Measurements from ENCODE around the gene IGF1R. TPM values are rescaled to one million over a fixed set of nuclear protein-coding genes. Genes with fewer than 3 reads are reported as not detected.
A peak's percentile ranks its signal among the peaks of the same experiment; 100 is the strongest.

Gene IGF1R
- total RNA-seq, 1 donor from 2014 or later: 47.7 TPM

GRCh38 chr15:98843844-98844243 lies 195.5 kb downstream of the IGF1R start:
- no peak for TF ChIP-seq CTCF (IDR thresholded peaks at IDR 0.05)
- H3K36me3 ChIP-seq: no peaks in the 10 kb centered on the region
- intact Hi-C loops (cut with DNase I): no loop called here
- no peak overlapping the region for H3K4me3 ChIP-seq
- H3K27me3 ChIP-seq (ENCODE audit: low read depth): no peaks in the 10 kb centered on the region
- H3K4me1 ChIP-seq: peaks cover 22% of the 10 kb centered on the region
- DNase-seq (no peak), ATAC-seq (no peak)
- no peaks in the 10 kb centered on the region for H3K9me3 ChIP-seq
- H3K27ac ChIP-seq: no peak overlapping the region

GRCh38 chr15:98844261-98844660 lies 195.9 kb downstream of the IGF1R start:
- intact Hi-C loops (cut with DNase I): no loop called here
- no peaks in the 10 kb centered on the region for H3K27me3 ChIP-seq (ENCODE audit: low read depth)
- no peaks in the 10 kb centered on the region for H3K9me3 ChIP-seq

GRCh38 chr15:98845138-98845884 lies 197.0 kb downstream of the IGF1R start:
- Histone ChIP-seq H3K27ac (no peak overlapping the region), H3K4me1 (peaks cover 29% of the 10 kb centered on the region), H3K27me3 (ENCODE audit: low read depth) (no peaks in the 10 kb centered on the region), H3K4me3 (no peak overlapping the region), H3K9me3 (no peaks in the 10 kb centered on the region), H3K36me3 (no peaks in the 10 kb centered on the region)
- no peak for DNase-seq
- no peak for ATAC-seq
- no peak for TF ChIP-seq CTCF (IDR thresholded peaks at IDR 0.05)
- intact Hi-C loops (cut with DNase I): no loop called here

More at GRCh38 chr15:98844261-98844660, 195.9 kb downstream of the IGF1R start:
- peaks cover 22% of the 10 kb centered on the region for H3K4me1 ChIP-seq
- ATAC-seq: no peak
- no peak overlapping the region for H3K27ac ChIP-seq
- H3K4me3 ChIP-seq: no peak overlapping the region
- H3K36me3 ChIP-seq: no peaks in the 10 kb centered on the region
- no peak for TF ChIP-seq CTCF (IDR thresholded peaks at IDR 0.05)
- no peak for DNase-seq

GRCh38 chr15:98850961-98851572 lies 202.7 kb downstream of the IGF1R start:
- peaks cover 53% of the 10 kb centered on the region for H3K4me1 ChIP-seq
- DNase-seq (peak; percentile 84), ATAC-seq (peak; percentile 75 to 79)
- peak; percentile 79 for TF ChIP-seq CTCF (IDR thresholded peaks at IDR 0.05)
- no peaks in the 10 kb centered on the region for H3K36me3 ChIP-seq
- peak overlapping the region; percentile 9 for H3K4me3 ChIP-seq
- H3K9me3 ChIP-seq: no peaks in the 10 kb centered on the region
- peak overlapping the region; percentile 85 for H3K27ac ChIP-seq
- no peaks in the 10 kb centered on the region for H3K27me3 ChIP-seq (ENCODE audit: low read depth)
- intact Hi-C loops (cut with DNase I): no loop called here

GRCh38 chr15:98853161-98853560 lies 204.8 kb downstream of the IGF1R start:
- peaks cover 58% of the 10 kb centered on the region for H3K4me1 ChIP-seq
- DNase-seq: peak; percentile 88
- no peaks in the 10 kb centered on the region for H3K27me3 ChIP-seq (ENCODE audit: low read depth)
- TF ChIP-seq CTCF (IDR thresholded peaks at IDR 0.05): no peak
- intact Hi-C loops (cut with DNase I): no loop called here
- no peaks in the 10 kb centered on the region for H3K36me3 ChIP-seq
- H3K4me3 ChIP-seq: peak overlapping the region; percentile 73
- ATAC-seq: peak; percentile 92 to 94
- peak overlapping the region; percentile 85 for H3K27ac ChIP-seq
- H3K9me3 ChIP-seq: no peaks in the 10 kb centered on the region
